PFSK-1 (cell line): ENCODE data around the gene CXCL6.

Experiments
- FOXP2 ChIP-seq: optimal IDR thresholded peaks from 2 replicates; pipeline ENCODE3; 2011; ENCODE audit warnings: borderline replicate concordance, control low read depth, inconsistent platforms; ENCODE audit not compliant: insufficient read depth; ENCODE audit errors: extremely low read length, extremely low read depth
- POLR2AphosphoS5 ChIP-seq: IDR thresholded peaks from 2 replicates; pipeline ENCODE4 v1.6.1; 2012; ENCODE audit warnings: low read depth, mild to moderate bottlenecking, control low read depth, low read length, moderate library complexity
- REST ChIP-seq, 2 experiments: IDR thresholded peaks; 2 replicates each; pipeline versions ENCODE4 v1.6.1 to v1.8.0; 2011 to 2012; ENCODE audit warnings: low read depth in 2 of 2, low read length in 2 of 2, control low read depth in 1 of 2, inconsistent platforms in 1 of 2, mild to moderate bottlenecking in 1 of 2, moderate library complexity in 1 of 2; ENCODE audit not compliant: insufficient read depth in 1 of 2
- SIN3A ChIP-seq: IDR thresholded peaks from 2 replicates; pipeline ENCODE4 v1.6.1; 2012; ENCODE audit warnings: mild to moderate bottlenecking, low read length, moderate library complexity, borderline replicate concordance; ENCODE audit not compliant: insufficient read depth
- TAF1 ChIP-seq: IDR thresholded peaks from 2 replicates; pipeline ENCODE4 v1.6.1; 2012; ENCODE audit warnings: low read length, control low read depth, borderline replicate concordance; ENCODE audit not compliant: insufficient read depth

Gene CXCL6

GRCh38 chr4:73874386-73874785, 37.9 kb downstream of the CXCL6 start:
- TF ChIP-seq SIN3A (no peak), FOXP2 (no peak), POLR2AphosphoS5 (no peak), TAF1 (no peak), REST (IDR thresholded peaks at IDR 0.05; ENCODE audit: insufficient read depth in 1 of 2, low read depth in 2 of 2, low read length in 2 of 2) (no peak)

- TF ChIP-seq POLR2AphosphoS5 (no peak), FOXP2 (no peak), TAF1 (no peak), REST (IDR thresholded peaks at IDR 0.05; ENCODE audit: insufficient read depth in 1 of 2, low read depth in 2 of 2, low read length in 2 of 2) (no peak), SIN3A (no peak)
These were observed 38.9 kb downstream of the CXCL6 start for GRCh38 chr4:73875401-73875800.

- no peak for TF ChIP-seq POLR2AphosphoS5
- no peak for TF ChIP-seq FOXP2
- TF ChIP-seq REST (IDR thresholded peaks at IDR 0.05; ENCODE audit: insufficient read depth in 1 of 2, low read depth in 2 of 2, low read length in 2 of 2): no peak
- TF ChIP-seq TAF1: no peak
- no peak for TF ChIP-seq SIN3A
These were observed 46.8 kb downstream of the CXCL6 start for GRCh38 chr4:73883306-73883705.

- TF ChIP-seq POLR2AphosphoS5 (no peak), TAF1 (no peak), FOXP2 (no peak), REST (IDR thresholded peaks at IDR 0.05; ENCODE audit: insufficient read depth in 1 of 2, low read depth in 2 of 2, low read length in 2 of 2) (no peak), SIN3A (no peak)
These were observed 49.2 kb downstream of the CXCL6 start for GRCh38 chr4:73885574-73886267.
